Measurements from ENCODE around the gene DUS2.
A peak's percentile ranks its signal among the peaks of the same experiment; 100 is the strongest.

Gene DUS2

DNA sequence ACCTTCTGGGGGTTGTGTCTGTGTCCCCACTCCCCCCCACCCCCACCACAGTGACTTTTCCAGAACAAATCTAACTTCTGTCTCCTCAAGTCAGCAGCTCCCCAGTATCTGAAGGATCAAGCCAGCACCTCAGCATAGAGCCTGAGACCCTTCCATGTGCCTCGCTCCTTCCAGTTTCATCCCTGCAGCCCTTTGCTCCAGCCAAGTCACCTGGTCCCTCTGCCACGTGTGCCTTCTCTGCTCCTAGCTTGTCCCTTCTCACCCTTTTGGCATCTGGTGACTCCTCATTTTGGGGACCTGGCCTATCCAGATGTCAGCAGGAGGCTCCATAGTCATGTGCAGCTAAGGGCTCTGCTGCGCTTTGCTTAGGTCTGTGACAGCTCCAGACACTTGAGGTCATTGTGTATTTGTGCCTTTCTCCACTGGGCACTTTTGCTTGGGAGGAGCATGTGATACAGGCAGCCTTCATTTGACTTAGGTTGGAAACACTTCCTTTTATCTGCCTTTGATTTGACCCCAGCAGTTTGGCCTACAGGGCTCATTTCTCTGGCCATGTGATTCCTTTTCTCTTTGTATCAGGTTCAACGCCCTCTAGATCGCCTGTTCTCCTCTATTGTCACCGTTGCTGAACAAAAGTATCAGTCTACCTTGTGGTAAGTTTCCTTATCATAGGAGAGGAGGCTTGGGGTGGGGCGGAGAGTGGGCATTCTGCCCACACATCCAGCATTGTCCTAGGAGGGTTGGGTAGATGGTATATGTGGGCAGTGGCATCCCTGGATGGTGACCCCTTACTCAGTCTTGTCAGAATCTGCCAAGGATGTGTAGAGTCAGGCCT lies 55.0 kb downstream of the DUS2 start:
- DNase-seq (ENCODE audit: low spot score): no peak

DNA sequence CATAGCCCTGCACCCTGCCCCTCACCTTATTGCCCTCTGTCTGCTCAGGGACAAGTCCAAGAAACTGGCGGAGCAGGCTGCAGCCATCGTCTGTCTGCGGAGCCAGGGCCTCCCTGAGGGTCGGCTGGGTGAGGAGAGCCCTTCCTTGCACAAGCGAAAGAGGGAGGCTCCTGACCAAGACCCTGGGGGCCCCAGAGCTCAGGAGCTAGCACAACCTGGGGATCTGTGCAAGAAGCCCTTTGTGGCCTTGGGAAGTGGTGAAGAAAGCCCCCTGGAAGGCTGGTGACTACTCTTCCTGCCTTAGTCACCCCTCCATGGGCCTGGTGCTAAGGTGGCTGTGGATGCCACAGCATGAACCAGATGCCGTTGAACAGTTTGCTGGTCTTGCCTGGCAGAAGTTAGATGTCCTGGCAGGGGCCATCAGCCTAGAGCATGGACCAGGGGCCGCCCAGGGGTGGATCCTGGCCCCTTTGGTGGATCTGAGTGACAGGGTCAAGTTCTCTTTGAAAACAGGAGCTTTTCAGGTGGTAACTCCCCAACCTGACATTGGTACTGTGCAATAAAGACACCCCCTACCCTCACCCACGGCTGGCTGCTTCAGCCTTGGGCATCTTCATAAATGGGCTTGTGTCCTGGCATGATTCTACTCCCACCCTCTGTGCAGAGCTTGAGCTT lies 55.8 kb downstream of the DUS2 start:
- DNase-seq (ENCODE audit: low spot score): no peak

GRCh38 chr16:68079376-68079625 lies 56.2 kb downstream of the DUS2 start:
- no peak for DNase-seq (ENCODE audit: low spot score)

DNA sequence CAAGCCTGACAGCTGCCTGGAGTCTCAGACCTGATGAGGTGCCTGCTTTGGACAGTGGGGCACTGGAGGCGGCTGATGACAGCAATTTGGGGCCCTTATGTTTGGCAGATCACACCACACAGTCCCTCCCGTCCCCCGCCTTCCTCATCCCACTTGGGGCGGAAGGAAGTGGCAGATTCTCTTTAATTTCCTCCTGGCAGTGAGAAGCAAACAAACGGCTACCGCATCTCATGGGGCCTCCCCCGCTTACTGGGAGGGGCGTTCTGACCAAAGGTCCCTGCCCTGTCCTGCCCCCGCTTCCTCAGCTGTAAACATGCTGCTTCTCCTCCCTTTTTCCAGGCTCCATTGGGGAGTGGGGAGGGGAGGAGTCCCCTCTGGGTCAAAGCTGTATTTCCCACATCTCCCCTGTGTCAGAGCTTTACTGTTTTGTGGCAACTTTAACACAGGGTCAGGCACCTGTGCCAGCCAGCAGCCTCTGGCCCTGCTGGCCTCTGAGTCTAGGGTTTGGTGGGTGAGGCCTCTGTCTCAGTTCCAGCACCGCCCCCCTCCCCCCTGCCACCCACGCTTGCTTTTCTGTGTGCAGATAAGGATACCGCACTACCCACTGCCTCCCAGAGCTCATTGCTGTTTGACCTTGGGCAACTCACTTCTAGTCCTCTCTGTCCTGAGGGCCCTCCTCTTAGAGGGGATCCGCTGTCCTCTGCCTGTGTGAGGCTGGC lies 56.7 kb downstream of the DUS2 start:
- peak; percentile 86 for DNase-seq (ENCODE audit: low spot score)

GRCh38 chr16:68081861-68082628 lies 59.0 kb downstream of the DUS2 start:
- DNase-seq (ENCODE audit: low spot score): peak; percentile 69

GRCh38 chr16:68082629-68083238 lies 59.6 kb downstream of the DUS2 start:
- DNase-seq (ENCODE audit: low spot score): no peak

DNA sequence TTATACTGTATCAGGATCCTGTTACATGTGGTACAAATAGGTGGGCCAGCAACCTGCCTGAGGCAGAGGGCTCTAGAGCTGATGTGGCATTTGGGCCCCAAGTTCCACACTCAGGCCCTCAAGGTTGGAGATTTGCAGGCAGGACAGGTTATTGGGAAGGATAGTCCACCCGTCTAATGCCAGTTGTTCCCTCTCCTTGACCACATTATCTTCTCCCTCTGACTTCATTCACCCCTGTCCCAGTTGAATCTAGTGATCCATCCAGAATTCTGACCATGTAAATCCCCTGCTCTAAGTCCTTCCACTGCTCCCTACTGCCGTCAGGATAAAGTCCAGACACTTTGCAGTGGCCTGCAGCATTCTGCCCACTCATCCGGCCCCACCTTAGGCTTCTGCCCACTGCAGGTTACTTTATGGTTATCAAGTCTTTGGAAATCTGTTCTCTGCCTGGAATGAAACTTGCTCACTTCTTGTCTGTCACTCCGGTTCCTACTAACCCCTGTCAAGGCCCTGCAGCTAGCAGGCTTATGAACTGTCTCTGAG lies 60.2 kb downstream of the DUS2 start:
- DNase-seq (ENCODE audit: low spot score): no peak

DNA sequence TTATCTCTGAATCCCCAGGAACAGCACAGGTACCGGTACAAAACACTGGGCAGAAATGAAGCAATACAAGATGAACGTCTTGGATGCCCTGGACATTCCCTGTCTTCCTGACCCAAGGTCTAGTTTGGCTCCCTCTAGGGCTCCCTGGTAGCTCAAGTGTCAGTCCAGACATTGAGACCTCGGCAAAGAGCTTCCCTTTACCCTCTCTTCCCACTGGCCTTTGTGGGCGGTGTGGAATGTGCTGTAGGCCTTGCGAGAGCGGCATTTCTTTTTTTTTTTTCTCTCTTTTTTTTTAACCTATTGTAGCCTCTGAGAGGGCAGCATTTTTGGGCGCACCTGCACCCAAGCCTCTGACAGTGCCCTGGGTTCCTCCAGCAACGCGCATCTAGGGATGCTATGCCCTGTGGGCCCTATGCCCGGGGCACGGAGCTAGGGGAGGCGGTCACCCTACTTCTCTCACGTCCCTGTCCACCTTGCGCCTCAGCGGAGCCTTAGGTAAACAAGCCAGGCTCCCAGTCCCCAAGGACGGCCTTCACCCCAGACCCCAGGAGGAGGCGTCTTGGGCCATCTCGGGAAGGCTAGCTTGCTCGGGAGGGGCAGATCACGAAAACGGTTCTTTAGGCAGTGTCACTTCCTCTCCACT lies 60.9 kb downstream of the DUS2 start:
- no peak for DNase-seq (ENCODE audit: low spot score)

DNA sequence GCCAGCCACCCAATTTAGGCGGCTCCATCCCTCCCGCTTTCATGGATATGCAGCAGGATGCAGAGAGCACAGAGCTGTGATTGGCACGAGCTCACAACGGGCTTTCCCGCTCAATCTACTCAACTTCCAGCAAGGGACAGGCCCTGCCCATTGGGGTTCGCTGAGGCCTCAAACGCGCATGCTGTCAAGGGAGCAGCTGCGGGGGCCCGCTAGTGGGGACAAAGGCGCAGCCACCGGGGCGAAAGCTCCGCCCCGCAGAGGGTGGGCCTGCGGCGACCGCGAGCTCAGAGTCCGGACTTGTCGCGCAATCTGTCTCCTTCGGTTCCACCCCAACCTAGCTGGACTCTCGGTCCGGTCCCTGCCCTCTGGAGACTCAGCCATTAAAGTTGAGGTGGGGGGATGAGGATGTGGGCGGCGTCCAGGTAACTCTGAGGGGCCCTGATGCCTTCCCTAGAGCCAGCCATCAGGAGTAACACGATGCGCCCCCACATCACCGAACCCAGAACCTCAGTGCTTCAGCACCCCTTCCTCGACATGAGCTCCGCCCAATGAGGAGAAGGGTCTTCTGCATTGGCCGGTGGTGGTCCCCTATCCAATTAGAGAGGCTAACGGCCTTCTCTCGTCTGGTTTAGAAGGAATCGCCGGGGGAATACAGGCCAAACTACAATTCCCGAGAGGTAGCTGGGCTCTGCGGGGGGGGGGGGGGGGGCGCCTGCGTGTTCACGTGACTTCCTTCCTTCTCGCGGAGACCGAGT lies 61.6 kb downstream of the DUS2 start:
- DNase-seq (ENCODE audit: low spot score): peak; percentile 92

DNA sequence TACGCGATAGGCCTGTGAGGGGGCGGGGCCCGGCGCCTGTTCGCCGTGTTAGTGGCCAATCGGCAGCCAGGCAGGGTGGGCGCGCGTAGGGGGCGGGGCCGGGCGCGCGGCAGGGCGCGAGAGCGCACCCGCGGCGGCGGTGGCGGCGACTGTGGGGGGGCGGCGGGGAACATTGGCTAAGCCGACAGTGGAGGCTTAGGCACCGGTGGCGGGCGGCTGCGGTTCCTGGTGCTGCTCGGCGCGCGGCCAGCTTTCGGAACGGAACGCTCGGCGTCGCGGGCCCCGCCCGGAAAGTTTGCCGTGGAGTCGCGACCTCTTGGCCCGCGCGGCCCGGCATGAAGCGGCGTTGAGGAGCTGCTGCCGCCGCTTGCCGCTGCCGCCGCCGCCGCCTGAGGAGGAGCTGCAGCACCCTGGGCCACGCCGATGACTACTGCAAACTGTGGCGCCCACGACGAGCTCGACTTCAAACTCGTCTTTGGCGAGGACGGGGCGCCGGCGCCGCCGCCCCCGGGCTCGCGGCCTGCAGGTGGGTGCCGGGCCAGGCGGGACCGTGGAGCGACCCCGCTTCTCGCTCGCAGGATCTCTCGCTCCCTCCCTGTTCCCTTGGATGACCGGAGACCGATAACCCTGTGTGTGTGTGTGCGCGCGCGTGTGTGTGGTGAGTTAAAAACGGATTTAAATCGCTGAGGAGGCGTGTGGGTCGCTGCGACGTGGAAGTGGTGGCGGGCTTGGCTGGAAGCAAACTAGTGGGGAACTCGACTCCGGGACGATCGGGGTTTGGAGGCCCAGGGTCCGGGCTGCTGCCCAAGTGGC lies 62.4 kb downstream of the DUS2 start, which contains the start of gene NFATC3:
Gene NFATC3, plus strand, starts transcription at position 112 of the 813 bp plus-strand sequence. Its CDS starts 312 bp downstream, at position 424.
- peak; percentile 99 for DNase-seq (ENCODE audit: low spot score)

DNA sequence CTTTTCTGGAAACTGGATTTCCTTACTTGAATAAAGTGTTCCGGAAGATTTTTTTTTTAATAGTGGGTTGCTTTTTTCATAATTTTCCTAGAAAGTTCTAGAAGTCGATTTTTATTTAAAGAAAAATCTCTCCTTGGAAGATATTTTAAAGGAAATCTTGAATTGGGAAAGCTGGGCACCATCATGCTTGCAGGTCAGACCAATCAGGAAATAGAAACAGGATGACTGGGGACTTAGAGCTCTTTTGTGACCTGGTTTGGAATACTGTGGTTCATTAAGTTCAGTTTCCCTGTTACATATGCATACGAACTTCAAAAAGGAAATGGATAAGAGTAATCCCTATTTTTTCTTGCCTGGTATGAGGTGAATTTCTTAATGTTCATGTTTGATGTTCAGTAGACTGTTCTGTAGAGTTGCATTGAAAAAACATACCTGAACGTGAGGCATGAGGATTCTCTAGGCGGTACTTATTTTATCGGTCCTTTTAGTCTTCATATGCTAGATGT lies 63.3 kb downstream of the DUS2 start:
- DNase-seq (ENCODE audit: low spot score): no peak

DNA sequence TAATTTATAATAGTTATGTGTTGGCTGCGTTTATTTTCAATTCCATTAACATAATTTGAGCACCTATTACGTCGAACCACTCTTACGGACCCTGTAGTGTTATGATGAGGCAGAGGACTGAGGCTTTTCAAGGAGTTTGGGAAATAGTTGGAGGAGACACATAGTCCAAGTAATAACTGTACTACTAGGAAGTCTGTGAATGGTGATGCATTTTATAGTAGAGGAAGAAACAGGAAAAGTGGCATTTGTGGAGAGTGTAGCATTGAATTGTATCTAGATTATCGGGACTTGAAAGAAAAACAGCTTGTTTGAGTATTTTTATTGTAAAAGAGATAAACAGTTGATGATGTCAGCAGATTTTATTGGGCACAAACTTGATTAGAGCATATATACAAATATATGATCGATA lies 63.8 kb downstream of the DUS2 start:
- no peak for DNase-seq (ENCODE audit: low spot score)

- DNase-seq (ENCODE audit: low spot score): no peak
Observed at GRCh38 chr16:68087688-68088087, 64.6 kb downstream of the DUS2 start.

DNA sequence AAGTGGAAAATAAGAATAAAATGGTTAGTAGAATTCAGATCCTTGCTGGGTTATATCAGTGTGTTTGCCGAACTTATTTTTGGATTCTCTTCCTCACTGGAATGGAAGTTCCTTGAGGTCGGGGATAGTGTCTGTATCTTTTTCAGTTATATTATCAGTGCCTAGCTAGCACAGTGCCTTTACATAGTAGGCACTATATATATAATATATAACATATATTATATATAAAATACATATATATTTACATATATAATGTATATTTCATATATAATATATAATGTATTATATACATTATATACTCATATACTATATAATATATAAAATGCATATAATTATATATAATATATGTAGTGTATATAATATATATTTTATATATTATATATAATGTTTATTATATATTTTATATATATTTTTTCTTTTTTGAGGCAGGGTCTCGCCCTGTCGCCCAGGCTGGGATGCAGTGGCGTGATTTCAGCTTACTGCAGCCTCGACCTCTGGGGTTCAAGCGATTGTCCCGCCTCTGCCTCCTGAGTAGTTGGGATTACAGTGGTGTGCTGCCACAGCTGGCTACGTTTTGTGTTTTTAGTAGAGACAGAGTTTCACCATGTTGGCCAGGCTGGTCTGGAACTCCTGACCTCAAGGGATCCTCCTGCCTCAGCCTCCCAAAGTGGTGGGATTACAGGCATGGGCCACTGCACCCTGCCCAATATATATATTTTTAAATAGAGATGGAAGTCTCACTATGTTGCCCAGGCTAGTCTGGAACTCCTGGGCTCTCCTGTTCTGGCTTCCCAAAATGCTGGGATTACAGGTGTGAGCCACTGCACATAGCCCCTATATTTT lies 65.3 kb downstream of the DUS2 start:
- DNase-seq (ENCODE audit: low spot score): no peak

DNA sequence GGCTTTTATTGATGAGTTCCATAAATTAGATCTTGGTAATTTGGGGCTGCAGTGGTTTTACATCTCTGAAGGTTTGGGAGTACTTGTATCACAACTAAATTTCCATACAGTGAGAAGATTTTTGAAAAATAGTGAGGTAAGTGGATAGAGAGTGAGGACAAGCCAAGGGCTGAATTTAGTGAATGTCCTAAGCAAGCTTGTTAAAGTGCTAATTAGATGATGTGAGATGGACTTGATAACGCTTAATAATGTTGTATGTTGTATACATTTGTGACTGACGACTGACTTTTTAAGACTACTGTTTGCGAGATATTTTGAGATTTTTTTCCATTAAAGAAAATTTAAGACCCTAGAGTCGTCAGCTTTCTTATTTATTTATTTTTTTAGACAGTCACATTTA lies 66.0 kb downstream of the DUS2 start:
- no peak for DNase-seq (ENCODE audit: low spot score)

DNA sequence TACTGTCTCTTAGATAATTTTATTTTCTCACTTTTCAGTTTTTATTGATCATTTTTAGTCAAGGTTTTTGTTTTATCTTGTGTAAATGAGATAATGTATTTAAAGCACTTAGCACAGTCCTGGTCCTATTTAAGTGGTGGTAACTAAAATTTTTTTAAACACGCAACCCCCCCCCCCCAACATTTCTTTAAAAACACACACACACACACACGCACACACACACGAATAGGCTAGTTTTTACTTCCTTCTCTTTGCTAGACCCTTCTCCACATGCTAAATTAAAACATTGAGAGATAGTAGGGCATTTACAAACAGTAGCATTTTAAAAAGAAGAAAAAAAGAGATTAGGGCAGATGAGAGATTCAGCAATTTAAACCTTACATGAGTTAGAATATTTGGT lies 67.0 kb downstream of the DUS2 start:
- DNase-seq (ENCODE audit: low spot score): no peak

GRCh38 chr16:68090533-68090932 lies 67.4 kb downstream of the DUS2 start:
- no peak for DNase-seq (ENCODE audit: low spot score)
